ENCODE measurements around the gene BCL2L12.

DNA sequence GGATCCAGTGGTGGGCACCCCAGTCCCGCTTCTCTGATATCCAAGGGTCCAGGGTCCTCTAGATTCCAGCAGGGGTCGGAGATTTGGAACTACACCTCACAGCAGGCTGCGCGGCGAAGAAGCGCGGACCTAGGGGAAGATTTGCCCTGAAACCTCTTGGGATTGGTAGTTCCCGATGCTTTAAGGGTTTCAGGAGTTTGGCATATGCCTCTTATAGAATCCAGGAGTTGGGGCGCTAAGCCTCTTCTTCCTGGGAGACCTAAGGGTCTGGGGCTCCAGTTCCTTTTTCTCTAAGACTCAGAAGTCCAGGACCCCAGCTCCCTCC, 349 bp downstream of the BCL2L12 start:
- TF ChIP-seq, protein P1, sequence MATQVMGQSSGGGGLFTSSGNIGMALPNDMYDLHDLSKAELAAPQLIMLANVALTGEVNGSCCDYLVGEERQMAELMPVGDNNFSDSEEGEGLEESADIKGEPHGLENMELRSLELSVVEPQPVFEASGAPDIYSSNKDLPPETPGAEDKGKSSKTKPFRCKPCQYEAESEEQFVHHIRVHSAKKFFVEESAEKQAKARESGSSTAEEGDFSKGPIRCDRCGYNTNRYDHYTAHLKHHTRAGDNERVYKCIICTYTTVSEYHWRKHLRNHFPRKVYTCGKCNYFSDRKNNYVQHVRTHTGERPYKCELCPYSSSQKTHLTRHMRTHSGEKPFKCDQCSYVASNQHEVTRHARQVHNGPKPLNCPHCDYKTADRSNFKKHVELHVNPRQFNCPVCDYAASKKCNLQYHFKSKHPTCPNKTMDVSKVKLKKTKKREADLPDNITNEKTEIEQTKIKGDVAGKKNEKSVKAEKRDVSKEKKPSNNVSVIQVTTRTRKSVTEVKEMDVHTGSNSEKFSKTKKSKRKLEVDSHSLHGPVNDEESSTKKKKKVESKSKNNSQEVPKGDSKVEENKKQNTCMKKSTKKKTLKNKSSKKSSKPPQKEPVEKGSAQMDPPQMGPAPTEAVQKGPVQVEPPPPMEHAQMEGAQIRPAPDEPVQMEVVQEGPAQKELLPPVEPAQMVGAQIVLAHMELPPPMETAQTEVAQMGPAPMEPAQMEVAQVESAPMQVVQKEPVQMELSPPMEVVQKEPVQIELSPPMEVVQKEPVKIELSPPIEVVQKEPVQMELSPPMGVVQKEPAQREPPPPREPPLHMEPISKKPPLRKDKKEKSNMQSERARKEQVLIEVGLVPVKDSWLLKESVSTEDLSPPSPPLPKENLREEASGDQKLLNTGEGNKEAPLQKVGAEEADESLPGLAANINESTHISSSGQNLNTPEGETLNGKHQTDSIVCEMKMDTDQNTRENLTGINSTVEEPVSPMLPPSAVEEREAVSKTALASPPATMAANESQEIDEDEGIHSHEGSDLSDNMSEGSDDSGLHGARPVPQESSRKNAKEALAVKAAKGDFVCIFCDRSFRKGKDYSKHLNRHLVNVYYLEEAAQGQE (IDR thresholded peaks at IDR 0.05; ENCODE audit: insufficient read depth in 1 of 2, low read depth in 2 of 2, low read length in 2 of 2) = no peak
- TF ChIP-seq POLR2AphosphoS5 (IDR thresholded peaks at IDR 0.05; ENCODE audit: low read depth, low read length) (no peak), TAF1 (IDR thresholded peaks at IDR 0.05; ENCODE audit: borderline replicate concordance, insufficient read depth, low read length) (no peak)

All from PFSK-1 (cell line).